OCI-LY1 (cell line): ENCODE measurements around the gene LRCH4.

ENCODE experiments used
- CTCF ChIP-seq: fragments of 200-600 bp; sonication (generic), shearing (Covaris generic); IDR thresholded peaks from 2 replicates; pipeline ENCODE4 v1.5.1; 2017; ENCODE audit warnings: mild to moderate bottlenecking, antibody characterized with exemption, low read length, moderate library complexity, mixed read lengths
- EZH2 ChIP-seq: fragments of 200-600 bp; sonication (generic), shearing (Covaris generic); IDR thresholded peaks from 2 replicates; pipeline ENCODE4 v1.8.0; 2017; ENCODE audit warnings: borderline replicate concordance, mixed run types, mild to moderate bottlenecking, antibody characterized with exemption, low read length, moderate library complexity, mixed read lengths

DNA sequence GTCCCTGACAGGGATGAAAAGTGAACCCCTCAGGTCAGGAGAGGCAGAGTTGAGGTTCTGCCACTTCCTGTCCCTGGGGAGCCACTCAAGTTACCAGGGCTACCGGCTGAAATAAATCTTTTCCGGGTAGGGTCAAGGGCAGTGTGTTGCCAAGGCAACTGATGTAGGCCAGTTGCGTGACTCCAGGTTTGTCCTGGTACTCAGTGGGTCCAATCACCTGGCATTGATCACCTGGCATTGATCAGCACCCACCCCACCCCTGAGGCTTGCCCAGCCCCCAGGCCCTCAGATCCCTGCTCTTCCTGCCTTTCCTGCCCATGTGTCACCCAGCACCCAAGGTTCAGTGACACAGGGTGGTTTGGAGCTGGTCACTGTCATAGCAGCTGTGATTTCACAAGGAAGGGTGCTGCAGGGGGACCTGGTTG lies 18.2 kb downstream of the LRCH4 start:
- TF ChIP-seq CTCF (no peak), EZH2 (no peak)
